ENCODE data around the gene ERGIC1. TPM values are rescaled to one million over a fixed set of nuclear protein-coding genes. Genes with fewer than 3 reads are reported as not detected.

Gene ERGIC1
- total and polyA plus RNA-seq, 2 of the 8 experiments (the other 6 are each of a cell fraction or from before 2014, with no cell fraction given) = 95.3 to 106 TPM

GRCh38 chr5:172806897-172807672, 27.0 kb upstream of the ERGIC1 start:
- CTCF ChIA-PET (ENCODE audit: partially characterized antibody) = interaction anchor here (0.6 to 1.6 kb wide), 7 partner anchors 9 to 356 kb away, joined by 3 to 7 read pairs (median 3); no protein-coding TSS in a partner anchor
- H3K27ac ChIP-seq (ENCODE audit: low read depth, low read length) = no peak overlapping the region
- 63% methylated on average over 23 of the region's 24 CpGs; no CpG with 5 or more reads in 1 of the 2 experiments for WGBS, 2 experiments (ENCODE audit: extremely low coverage in 1 of 2, insufficient coverage in 1 of 2, insufficient read length in 1 of 2, insufficient replicate concordance in 2 of 2, low coverage in 1 of 2, low lambda C conversion rate in 2 of 2, missing lambda C conversion rate in 1 of 2)

More at GRCh38 chr5:172806897-172807672, 27.0 kb upstream of the ERGIC1 start:
- no peaks in the 10 kb centered on the region; a peak in 1 of 7 replicates for H3K4me1 ChIP-seq (replicated peaks in 1 of 4; ENCODE audit: control insufficient read depth in 3 of 4, insufficient read depth in 4 of 4, low read length in 3 of 4)
- no peak for TF ChIP-seq RXRA (IDR thresholded peaks at IDR 0.05; ENCODE audit: insufficient read depth, low read depth, low read length)
- TF ChIP-seq EZH2 (IDR thresholded peaks at IDR 0.05; ENCODE audit: low read depth, low read length, severe bottlenecking) = no peak
- 0 out of 2 replicates have a peak, but pooled peaks have one; percentile 37 for TF ChIP-seq TAF1 (IDR thresholded peaks at IDR 0.05; ENCODE audit: low read depth, low read length)
- no peak for TF ChIP-seq SIN3A (conservative IDR thresholded peaks at IDR 0.05 in 1 of 2, IDR thresholded peaks at IDR 0.05 in 1 of 2; ENCODE audit: low read depth in 1 of 2, low read length in 2 of 2)
- TF ChIP-seq CREB1 (IDR thresholded peaks at IDR 0.05) = peak; percentile 89
- no peak for TF ChIP-seq HDAC2 (IDR thresholded peaks at IDR 0.05; ENCODE audit: borderline replicate concordance in 1 of 2, low read depth in 2 of 2, low read length in 2 of 2)
- no peak overlapping the region for H3K14ac ChIP-seq (ENCODE audit: insufficient read length)
- H4K8ac ChIP-seq (ENCODE audit: extremely low read depth, insufficient read depth, low read length) = peak overlapping the region; percentile 57
- peak overlapping the region; percentile 84 for H4K91ac ChIP-seq (replicated peaks; ENCODE audit: insufficient read length, low read length)
- H3K36me3 ChIP-seq (ENCODE audit: control insufficient read depth in 2 of 4, insufficient read depth in 4 of 4, low read length in 3 of 4) = no peaks in the 10 kb centered on the region
- no peaks in the 10 kb centered on the region for H4K20me1 ChIP-seq (replicated peaks in 1 of 2; ENCODE audit: control insufficient read depth in 1 of 2, insufficient read depth in 2 of 2, low read length in 2 of 2)
- H3K79me1 ChIP-seq (ENCODE audit: low read depth, low read length) = no peaks in the 10 kb centered on the region
- POLR2A ChIA-PET (ENCODE audit: partially characterized antibody) = interaction anchor here (0.8 to 0.9 kb wide), 2 partner anchors 34 to 37 kb away, joined by 3 read pairs; partner anchors contain the start of gene DUSP1
- H2BK120ac ChIP-seq (replicated peaks; ENCODE audit: low read depth, low read length) = no peak overlapping the region
- H3K79me2 ChIP-seq (ENCODE audit: control insufficient read depth in 1 of 2, insufficient read depth in 2 of 2, low read length in 2 of 2) = no peaks in the 10 kb centered on the region
- H2BK20ac ChIP-seq (ENCODE audit: low read length) = no peak overlapping the region
- H2BK15ac ChIP-seq (ENCODE audit: low read length) = no peak overlapping the region
- H3K23me2 ChIP-seq (ENCODE audit: low read depth, low read length) = no peaks in the 10 kb centered on the region
- no peak overlapping the region for H2BK12ac ChIP-seq (ENCODE audit: low read depth, low read length)
- H3K4me3 ChIP-seq (ENCODE audit: extremely low read depth in 1 of 4, insufficient read depth in 2 of 4, low read depth in 3 of 4, low read length in 4 of 4) = peak overlapping the region in 1 of 4 experiments; percentile 23; a peak in 1 of 8 replicates
- FAIRE-seq (no peak), DNase-seq (ENCODE audit: low read depth in 1 of 2, low spot score in 2 of 2) (peak; percentile 49 to 67)
- H3K27me3 ChIP-seq (replicated peaks in 1 of 4; ENCODE audit: control insufficient read depth in 3 of 4, extremely low read depth in 1 of 4, insufficient read depth in 3 of 4, low read length in 3 of 4) = peaks cover 0 to 2% (median 0%) of the 10 kb centered on the region in 4 experiments; a peak in 1 of 7 replicates
- H2AFZ ChIP-seq (ENCODE audit: low read length) = peak overlapping the region; percentile 90
- H3K4ac ChIP-seq (replicated peaks; ENCODE audit: insufficient read length, low read depth, low read length) = no peak overlapping the region
- H3K9me3 ChIP-seq (ENCODE audit: insufficient read depth in 2 of 2, low read depth in 1 of 2, low read length in 1 of 2) = no peaks in the 10 kb centered on the region
- H2BK5ac ChIP-seq (ENCODE audit: low read depth, low read length) = no peak overlapping the region
- no peak overlapping the region for H4K5ac ChIP-seq (ENCODE audit: insufficient read length, low read depth, low read length)
- H3K18ac ChIP-seq (ENCODE audit: extremely low read depth, low read length) = 0 out of 2 replicates have a peak overlapping the region, but pooled peaks have one; percentile 13
- H3K56ac ChIP-seq (replicated peaks; ENCODE audit: insufficient read length, low read depth, low read length) = no peak overlapping the region
- no peak overlapping the region; a peak in 1 of 7 replicates for H3K9ac ChIP-seq (replicated peaks in 1 of 4; ENCODE audit: extremely low read depth in 1 of 4, low read depth in 3 of 4, low read length in 3 of 4)
- H3K23ac ChIP-seq (ENCODE audit: insufficient read length) = no peak overlapping the region
- H2AK5ac ChIP-seq (ENCODE audit: low read depth, low read length) = no peak overlapping the region
- H3K4me2 ChIP-seq (ENCODE audit: insufficient read depth in 1 of 2, low read depth in 2 of 2, low read length in 2 of 2) = peak overlapping the region; percentile 13 to 22; a peak in 1 of 4 replicates
